Measurements from ENCODE around the gene CACNA1B.

DNA sequence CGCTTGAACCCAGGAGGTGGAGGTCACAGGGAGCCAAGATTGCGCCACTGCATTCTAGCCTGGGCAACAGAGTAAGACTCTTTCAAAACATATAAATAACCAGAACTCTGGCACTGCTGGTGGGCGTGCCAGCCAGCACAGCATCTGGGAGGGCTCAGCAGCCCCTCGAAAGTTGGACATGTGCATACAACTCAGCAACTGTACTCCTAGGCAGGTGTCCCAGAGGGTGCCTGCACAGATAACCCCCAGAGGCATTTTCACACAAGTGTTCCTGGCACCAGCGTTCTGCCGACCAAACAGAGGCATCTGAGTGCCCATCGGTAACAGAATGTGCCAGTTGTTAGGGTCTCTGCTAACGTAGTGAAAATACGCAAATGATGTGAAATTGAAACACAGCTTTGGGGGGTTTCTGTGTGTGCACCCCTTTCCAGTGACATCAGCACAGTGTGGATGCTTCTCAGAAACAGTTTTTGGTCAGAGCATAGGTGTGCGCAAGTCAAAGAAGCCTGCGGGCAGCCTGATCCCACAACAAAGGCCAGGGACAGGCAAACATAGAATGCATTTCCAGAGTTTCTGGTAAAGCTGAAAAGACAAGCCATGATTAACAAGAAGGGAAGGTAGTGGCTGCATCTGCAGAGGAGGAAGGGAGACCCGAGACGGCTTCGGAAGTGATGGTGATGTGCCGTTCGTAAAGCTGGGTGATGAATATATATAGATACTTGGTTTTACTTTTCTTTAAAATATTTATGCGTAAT, 190.2 kb downstream of the CACNA1B start:
- TF ChIP-seq, protein P1, sequence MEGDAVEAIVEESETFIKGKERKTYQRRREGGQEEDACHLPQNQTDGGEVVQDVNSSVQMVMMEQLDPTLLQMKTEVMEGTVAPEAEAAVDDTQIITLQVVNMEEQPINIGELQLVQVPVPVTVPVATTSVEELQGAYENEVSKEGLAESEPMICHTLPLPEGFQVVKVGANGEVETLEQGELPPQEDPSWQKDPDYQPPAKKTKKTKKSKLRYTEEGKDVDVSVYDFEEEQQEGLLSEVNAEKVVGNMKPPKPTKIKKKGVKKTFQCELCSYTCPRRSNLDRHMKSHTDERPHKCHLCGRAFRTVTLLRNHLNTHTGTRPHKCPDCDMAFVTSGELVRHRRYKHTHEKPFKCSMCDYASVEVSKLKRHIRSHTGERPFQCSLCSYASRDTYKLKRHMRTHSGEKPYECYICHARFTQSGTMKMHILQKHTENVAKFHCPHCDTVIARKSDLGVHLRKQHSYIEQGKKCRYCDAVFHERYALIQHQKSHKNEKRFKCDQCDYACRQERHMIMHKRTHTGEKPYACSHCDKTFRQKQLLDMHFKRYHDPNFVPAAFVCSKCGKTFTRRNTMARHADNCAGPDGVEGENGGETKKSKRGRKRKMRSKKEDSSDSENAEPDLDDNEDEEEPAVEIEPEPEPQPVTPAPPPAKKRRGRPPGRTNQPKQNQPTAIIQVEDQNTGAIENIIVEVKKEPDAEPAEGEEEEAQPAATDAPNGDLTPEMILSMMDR (conservative IDR thresholded peaks at IDR 0.05 in 1 of 2, IDR thresholded peaks at IDR 0.05 in 1 of 2; ENCODE audit: extremely low read depth in 1 of 2, insufficient read depth in 1 of 2, low read depth in 1 of 2, low read length in 2 of 2) = no peak
- TF ChIP-seq EZH2 (IDR thresholded peaks at IDR 0.05; ENCODE audit: borderline replicate concordance, low read length) = no peak

All from mammary epithelial cell (primary cell).